Measurements from ENCODE around the gene GANC.

GANC gene

GRCh38 chr15:42282926-42283325 lies 9.9 kb downstream of the GANC start:
- TF ChIP-seq ZNF10 (tag by site-specific recombination; IDR thresholded peaks at IDR 0.05) (no peak), ZNF155 (tag by site-specific recombination; IDR thresholded peaks at IDR 0.05) (no peak), ZNF341 (tag by site-specific recombination; IDR thresholded peaks at IDR 0.05; ENCODE audit: low read depth) (no peak), ZNF645 (tag by site-specific recombination; IDR thresholded peaks at IDR 0.05) (no peak)
- no peak overlapping the region for H3K4me3 ChIP-seq (ENCODE audit: low read depth, low read length)
- POLR2A ChIA-PET, result no interaction called here
- H3K27ac ChIP-seq (ENCODE audit: extremely low read depth, low read depth, low read length), result no peak overlapping the region
- H3K9me3 ChIP-seq (ENCODE audit: control insufficient read depth, insufficient read depth, low read depth, low read length), result no peaks in the 10 kb centered on the region
- CTCF ChIA-PET, result no interaction called here
- H3K36me3 ChIP-seq (ENCODE audit: control insufficient read depth in 2 of 2, insufficient read depth in 1 of 2, low read length in 2 of 2), result peaks cover 0 to 35% of the 10 kb centered on the region in 2 experiments; a peak in 1 of 3 replicates
- H3K4me1 ChIP-seq (ENCODE audit: control insufficient read depth, insufficient read depth, low read length), result no peaks in the 10 kb centered on the region

DNA sequence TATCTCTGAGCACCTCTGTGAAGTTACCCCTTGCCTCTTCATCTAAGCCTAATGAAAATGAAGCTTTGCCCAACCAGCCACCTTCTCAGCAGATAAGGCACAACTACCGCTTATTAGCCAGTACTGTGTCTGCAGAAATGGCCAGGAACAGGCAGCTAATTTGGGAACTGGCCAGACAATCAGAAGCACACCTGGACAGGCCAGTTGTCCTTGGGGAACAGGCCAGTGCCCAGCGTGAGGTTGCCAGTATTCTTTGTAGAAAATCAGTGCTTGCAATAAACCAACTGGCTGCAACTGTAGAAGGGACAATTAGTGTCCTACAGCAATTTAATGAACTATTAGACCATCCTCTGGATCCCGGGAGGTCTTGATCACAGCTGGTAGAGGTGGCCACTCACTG lies 10.7 kb downstream of the GANC start:
- Histone ChIP-seq H3K4me1 (ENCODE audit: control insufficient read depth, insufficient read depth, low read length) (no peaks in the 10 kb centered on the region), H3K9me3 (ENCODE audit: control insufficient read depth, insufficient read depth, low read depth, low read length) (no peaks in the 10 kb centered on the region), H3K4me3 (ENCODE audit: low read depth, low read length) (no peak overlapping the region), H3K36me3 (ENCODE audit: control insufficient read depth in 2 of 2, insufficient read depth in 1 of 2, low read length in 2 of 2) (peaks cover 0 to 30% of the 10 kb centered on the region in 2 experiments; a peak in 1 of 3 replicates), H3K27ac (ENCODE audit: extremely low read depth, low read depth, low read length) (no peak overlapping the region)
- POLR2A ChIA-PET, result no interaction called here
- TF ChIP-seq ZNF132 (tag by site-specific recombination; IDR thresholded peaks at IDR 0.05; ENCODE audit: borderline replicate concordance), result no peak
- TF ChIP-seq ZNF19 (tag by site-specific recombination; IDR thresholded peaks at IDR 0.05; ENCODE audit: low read depth), result no peak
- TF ChIP-seq ZNF23 (tag by site-specific recombination; IDR thresholded peaks at IDR 0.05; ENCODE audit: borderline replicate concordance), result no peak
- TF ChIP-seq ZNF513 (tag by site-specific recombination; IDR thresholded peaks at IDR 0.05), result no peak
- no peak for TF ChIP-seq ZNF394 (tag by site-specific recombination; IDR thresholded peaks at IDR 0.05; ENCODE audit: borderline replicate concordance)
- no peak for TF ChIP-seq ZNF555 (tag by site-specific recombination; conservative IDR thresholded peaks at IDR 0.05)
- TF ChIP-seq ZBTB8A (tag by site-specific recombination; IDR thresholded peaks at IDR 0.05), result no peak
- TF ChIP-seq, protein P1, sequence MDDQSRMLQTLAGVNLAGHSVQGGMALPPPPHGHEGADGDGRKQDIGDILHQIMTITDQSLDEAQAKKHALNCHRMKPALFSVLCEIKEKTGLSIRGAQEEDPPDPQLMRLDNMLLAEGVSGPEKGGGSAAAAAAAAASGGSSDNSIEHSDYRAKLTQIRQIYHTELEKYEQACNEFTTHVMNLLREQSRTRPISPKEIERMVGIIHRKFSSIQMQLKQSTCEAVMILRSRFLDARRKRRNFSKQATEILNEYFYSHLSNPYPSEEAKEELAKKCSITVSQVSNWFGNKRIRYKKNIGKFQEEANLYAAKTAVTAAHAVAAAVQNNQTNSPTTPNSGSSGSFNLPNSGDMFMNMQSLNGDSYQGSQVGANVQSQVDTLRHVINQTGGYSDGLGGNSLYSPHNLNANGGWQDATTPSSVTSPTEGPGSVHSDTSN (CRISPR knock-in tag; IDR thresholded peaks at IDR 0.05), result no peak
- no peak for TF ChIP-seq ZFP3 (tag by site-specific recombination; IDR thresholded peaks at IDR 0.05; ENCODE audit: low read depth)
- no peak for TF ChIP-seq ZNF335 (tag by site-specific recombination; conservative IDR thresholded peaks at IDR 0.05)
- TF ChIP-seq ZNF292 (tag by site-specific recombination; IDR thresholded peaks at IDR 0.05; ENCODE audit: borderline replicate concordance, low read depth), result no peak
- no peak for TF ChIP-seq ZNF155 (tag by site-specific recombination; IDR thresholded peaks at IDR 0.05)
- TF ChIP-seq ZBTB17 (tag by site-specific recombination; IDR thresholded peaks at IDR 0.05), result no peak
- no peak for TF ChIP-seq ZNF223 (tag by site-specific recombination; IDR thresholded peaks at IDR 0.05)
- TF ChIP-seq, protein P2, sequence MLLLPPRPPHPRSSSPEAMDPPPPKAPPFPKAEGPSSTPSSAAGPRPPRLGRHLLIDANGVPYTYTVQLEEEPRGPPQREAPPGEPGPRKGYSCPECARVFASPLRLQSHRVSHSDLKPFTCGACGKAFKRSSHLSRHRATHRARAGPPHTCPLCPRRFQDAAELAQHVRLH (tag by site-specific recombination; IDR thresholded peaks at IDR 0.05), result no peak
- CTCF ChIA-PET, result no interaction called here

- ChIA-PET CTCF (no interaction called here), POLR2A (no interaction called here)
- Histone ChIP-seq H3K4me1 (ENCODE audit: control insufficient read depth, insufficient read depth, low read length) (no peaks in the 10 kb centered on the region), H3K9me3 (ENCODE audit: control insufficient read depth, insufficient read depth, low read depth, low read length) (no peaks in the 10 kb centered on the region), H3K4me3 (ENCODE audit: low read depth, low read length) (no peak overlapping the region), H3K27ac (ENCODE audit: extremely low read depth, low read depth, low read length) (no peak overlapping the region), H3K36me3 (ENCODE audit: control insufficient read depth in 2 of 2, insufficient read depth in 1 of 2, low read length in 2 of 2) (peaks cover 0 to 30% of the 10 kb centered on the region in 2 experiments; a peak in 1 of 3 replicates)
- TF ChIP-seq FEZF1 (tag by site-specific recombination; IDR thresholded peaks at IDR 0.05), result no peak
Observed at GRCh38 chr15:42284551-42284950, 11.6 kb downstream of the GANC start.
